Medulla oblongata (tissue), 1 donor: ENCODE measurements around the gene LCE2C.
"Not testable (repeated sequence)": the region's sequence is repeated elsewhere in the genome, so short reads cannot be mapped to it uniquely, and the experiment has no call there.

Experiments used
- DNase-seq: peaks from one replicate; pipeline ENCODE4 v3.0.0-alpha.2; 2015; ENCODE audit errors: extremely low spot score

LCE2C gene

GRCh38 chr1:152674983-152675382 lies at the start of gene LCE2C:
Gene LCE2C (plus strand): TSS chr1:152675279. CDS start chr1:152676016, 737 bp downstream.
- DNase-seq, result not testable (repeated sequence)

GRCh38 chr1:152626744-152627143 lies 48.3 kb upstream of the LCE2C start:
- peak; percentile 1 for DNase-seq

GRCh38 chr1:152630596-152630995 lies 44.5 kb upstream of the LCE2C start:
- peak; percentile 0 for DNase-seq

- DNase-seq, result no peak
These were observed 34.7 kb upstream of the LCE2C start for GRCh38 chr1:152640351-152640750.

GRCh38 chr1:152643945-152644344 lies 31.1 kb upstream of the LCE2C start:
- no peak for DNase-seq

GRCh38 chr1:152645146-152645545 lies 29.9 kb upstream of the LCE2C start:
- no peak for DNase-seq

- DNase-seq, result no peak
These were observed 28.4 kb upstream of the LCE2C start for GRCh38 chr1:152646656-152647055.

- peak; percentile 65 for DNase-seq
These were observed 21.0 kb upstream of the LCE2C start for GRCh38 chr1:152654110-152654509.

GRCh38 chr1:152656459-152656858 lies 18.6 kb upstream of the LCE2C start:
- no peak for DNase-seq

- DNase-seq, result no peak
These were observed 17.4 kb upstream of the LCE2C start for GRCh38 chr1:152657677-152658076.

- no peak for DNase-seq
These were observed 16.4 kb upstream of the LCE2C start for GRCh38 chr1:152658649-152659048.

GRCh38 chr1:152663098-152663497 lies 12.0 kb upstream of the LCE2C start, which contains the start of gene LCE2D:
Gene LCE2D (plus strand): TSS chr1:152663380. CDS start chr1:152664106, 726 bp downstream.
- no peak for DNase-seq

GRCh38 chr1:152666171-152666570 lies 8.9 kb upstream of the LCE2C start:
- not testable (repeated sequence) for DNase-seq

- no peak for DNase-seq
These were observed 7.4 kb upstream of the LCE2C start for GRCh38 chr1:152667648-152668047.

GRCh38 chr1:152673016-152673415 lies 2.1 kb upstream of the LCE2C start:
- no peak for DNase-seq

- no peak for DNase-seq
These were observed 4.4 kb downstream of the LCE2C start for GRCh38 chr1:152679459-152679858.

GRCh38 chr1:152681616-152682015 lies 6.5 kb downstream of the LCE2C start:
- no peak for DNase-seq

- no peak for DNase-seq
These were observed 8.8 kb downstream of the LCE2C start for GRCh38 chr1:152683846-152684245.

- not testable (repeated sequence) for DNase-seq
These were observed 10.7 kb downstream of the LCE2C start, which contains the start of gene LCE2B for GRCh38 chr1:152685823-152686222. Gene LCE2B (plus strand): TSS chr1:152686123. CDS start chr1:152686844, 721 bp downstream.

- DNase-seq, result no peak
These were observed 22.9 kb downstream of the LCE2C start, which contains the start of gene LCE2A for GRCh38 chr1:152697701-152698600. Gene LCE2A (plus strand): TSS chr1:152698345. CDS start chr1:152698902, 557 bp downstream.

GRCh38 chr1:152699746-152700145 lies 24.7 kb downstream of the LCE2C start:
- no peak for DNase-seq

- no peak for DNase-seq
These were observed 32.8 kb downstream of the LCE2C start, which contains the start of gene LCE4A for GRCh38 chr1:152707860-152708259. Gene LCE4A (plus strand): TSS chr1:152708160. CDS start chr1:152709076, 916 bp downstream.

GRCh38 chr1:152718238-152718637 lies 43.2 kb downstream of the LCE2C start:
- no peak for DNase-seq
